Stimulated activated CD4-positive, alpha-beta T cell treated with anti-CD3 and anti-CD28 coated beads, Interleukin-15, amount 100 ng/mL, for 48 hours (primary cell): ENCODE data around the gene CACNA1F.

Source experiments
- DNase-seq, 2 donors: peaks; one replicate each; pipeline ENCODE4 v3.0.0-alpha.2; 2020; ENCODE audit warnings: low read depth in 2 of 2

Gene CACNA1F

DNA sequence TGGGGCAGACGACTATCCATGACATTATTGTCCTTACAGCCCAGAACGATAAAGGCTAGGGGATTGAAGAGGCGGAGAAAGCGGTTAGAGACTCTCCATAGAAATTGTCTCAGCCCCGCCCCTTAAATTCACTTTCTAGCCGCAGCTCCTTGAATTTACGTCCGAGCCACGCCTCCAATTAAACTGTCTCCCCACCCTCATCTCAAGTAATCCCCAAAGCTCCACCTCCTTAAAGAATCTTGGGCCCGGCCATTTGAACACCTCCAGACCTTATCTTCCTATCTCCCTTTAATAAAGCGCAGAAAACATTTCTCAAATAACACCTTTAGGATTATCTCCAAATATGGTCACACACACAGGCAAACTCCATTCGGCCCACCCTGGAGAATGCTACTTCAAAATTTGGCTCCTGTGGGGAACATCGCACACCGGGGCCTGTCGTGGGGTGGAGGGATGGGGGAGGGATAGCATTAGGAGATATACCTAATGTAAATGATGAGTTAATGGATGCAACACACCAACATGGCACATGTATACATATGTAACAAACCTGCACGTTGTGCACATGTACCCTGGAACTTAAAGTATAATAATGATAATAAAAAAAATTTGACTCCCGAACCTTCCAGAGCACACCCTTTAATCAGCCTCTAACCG is 77.8 kb downstream of the CACNA1F start:
- DNase-seq: no peak
